A673 (cell line): ENCODE results near the gene TM7SF3.

Experiments used
- EZH2 ChIP-seq: fragments of 200-600 bp; sonication (generic); IDR thresholded peaks from 2 replicates; pipeline ENCODE4 v1.6.1; 2017; ENCODE audit warnings: borderline replicate concordance, low read depth, mild to moderate bottlenecking, mixed read lengths, antibody characterized with exemption, low read length; ENCODE audit not compliant: poor library complexity, severe bottlenecking
- TF ChIP-seq, protein P1 (sequence below): fragments of 300-800, 200-600 bp; sonication (generic); conservative IDR thresholded peaks from 2 replicates; pipeline ENCODE4 v1.5.1; 2017; ENCODE audit warnings: low read depth, mild to moderate bottlenecking, antibody characterized with exemption, low read length, moderate library complexity, mixed read lengths

- TF ChIP-seq, protein P1, sequence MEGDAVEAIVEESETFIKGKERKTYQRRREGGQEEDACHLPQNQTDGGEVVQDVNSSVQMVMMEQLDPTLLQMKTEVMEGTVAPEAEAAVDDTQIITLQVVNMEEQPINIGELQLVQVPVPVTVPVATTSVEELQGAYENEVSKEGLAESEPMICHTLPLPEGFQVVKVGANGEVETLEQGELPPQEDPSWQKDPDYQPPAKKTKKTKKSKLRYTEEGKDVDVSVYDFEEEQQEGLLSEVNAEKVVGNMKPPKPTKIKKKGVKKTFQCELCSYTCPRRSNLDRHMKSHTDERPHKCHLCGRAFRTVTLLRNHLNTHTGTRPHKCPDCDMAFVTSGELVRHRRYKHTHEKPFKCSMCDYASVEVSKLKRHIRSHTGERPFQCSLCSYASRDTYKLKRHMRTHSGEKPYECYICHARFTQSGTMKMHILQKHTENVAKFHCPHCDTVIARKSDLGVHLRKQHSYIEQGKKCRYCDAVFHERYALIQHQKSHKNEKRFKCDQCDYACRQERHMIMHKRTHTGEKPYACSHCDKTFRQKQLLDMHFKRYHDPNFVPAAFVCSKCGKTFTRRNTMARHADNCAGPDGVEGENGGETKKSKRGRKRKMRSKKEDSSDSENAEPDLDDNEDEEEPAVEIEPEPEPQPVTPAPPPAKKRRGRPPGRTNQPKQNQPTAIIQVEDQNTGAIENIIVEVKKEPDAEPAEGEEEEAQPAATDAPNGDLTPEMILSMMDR, result no peak
- no peak for TF ChIP-seq EZH2
Measured at GRCh38 chr12:26991826-26992225, 22.4 kb downstream of the TM7SF3 start.
